Left renal cortex interstitium (tissue), 4 donors: ENCODE data around the gene GOLGA8K. TPM values are rescaled to one million over a fixed set of nuclear protein-coding genes. Genes with fewer than 3 reads are reported as not detected.
"Not testable (repeated sequence)": the region's sequence is repeated elsewhere in the genome, so short reads cannot be mapped to it uniquely, and the experiment has no call there.

Experiments used
- DNase-seq, 4 donors: peaks; one replicate each; pipeline ENCODE4 v3.0.0-alpha.2; 2013; ENCODE audit warnings: low read depth in 4 of 4, low spot score in 2 of 4, missing footprints in 1 of 4
- polyA plus RNA-seq, 4 donors: library from polyadenylated mRNA; unstranded; fragments of 120-200 nt; gene quantifications; one replicate each; pipeline ENCODE4 v1.2.1, GENCODE V29; 2013; ENCODE audit not compliant: insufficient read length in 4 of 4

Gene GOLGA8K
- polyA plus RNA-seq, 4 donors = 0.41 to 4.8 (median 1.8) TPM

- DNase-seq = not testable (repeated sequence)
Observed at GRCh38 chr15:32356909-32357308, 46.2 kb downstream of the GOLGA8K start.

DNA sequence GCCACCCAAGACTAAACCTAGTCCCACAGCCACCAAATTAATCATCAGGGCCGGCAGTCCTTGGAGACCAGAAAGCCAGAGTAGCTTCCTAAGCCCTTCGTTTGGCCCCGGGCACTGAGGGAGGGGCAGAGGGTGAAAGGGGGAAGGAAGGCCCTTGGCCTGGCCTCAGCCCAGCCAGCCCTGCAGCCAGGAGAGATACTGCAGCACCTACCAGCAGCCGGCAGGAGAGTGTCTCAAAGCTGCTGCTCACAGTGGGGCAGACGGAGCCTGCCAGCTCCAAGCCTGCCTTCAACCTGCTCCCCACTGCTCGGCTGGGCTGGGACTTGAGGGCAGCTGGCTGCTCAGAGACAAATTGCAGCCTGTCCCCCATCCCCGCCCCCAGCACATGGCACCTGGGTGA lies 50.3 kb downstream of the GOLGA8K start:
- DNase-seq = not testable (repeated sequence)

- not testable (repeated sequence) for DNase-seq
Observed at GRCh38 chr15:32350563-32351220, 52.4 kb downstream of the GOLGA8K start.

- not testable (repeated sequence) for DNase-seq
Observed at GRCh38 chr15:32347037-32347436, 56.1 kb downstream of the GOLGA8K start.

- DNase-seq = not testable (repeated sequence)
Observed at GRCh38 chr15:32345978-32346547, 57.0 kb downstream of the GOLGA8K start.

GRCh38 chr15:32343921-32344320 lies 59.2 kb downstream of the GOLGA8K start:
- not testable (repeated sequence) for DNase-seq

Other genes starting within 250 kb of the GOLGA8K start
- gene GOLGA8O, start 52.3 kb upstream of the GOLGA8K start, polyA plus RNA-seq = under 1 TPM in 3 of 4 donors, not detected in 1; 0.23 to 0.81 (median 0.32) TPM
- gene GOLGA8N, start 190.2 kb upstream of the GOLGA8K start, polyA plus RNA-seq = 10 to 100 TPM; 11.6 to 36.4 (median 23.1) TPM
- gene ARHGAP11A, start 212.2 kb upstream of the GOLGA8K start, polyA plus RNA-seq = 10 to 100 TPM; 31.3 to 40.3 (median 34.5) TPM
- 10 to 100 TPM; 16.3 to 23.9 (median 20.9) TPM for gene SCG5, start 238.4 kb upstream of the GOLGA8K start, polyA plus RNA-seq